HAP-1 (cell line): ENCODE data around the gene PLD1.

Source experiments
- DNase-seq, 2 experiments: peaks; one replicate each; pipeline ENCODE4 v3.0.0-alpha.2; 2016 to 2020; ENCODE audit warnings: low spot score in 2 of 2
- H3K27me3 ChIP-seq: fragments of 250-450 bp; sonication (Bioruptor Pico); 2 replicates; pipeline ENCODE4 v1.5.1; 2020; ENCODE audit warnings: low read depth, mild to moderate bottlenecking, moderate library complexity
- H3K36me3 ChIP-seq: fragments of 250-450 bp; sonication (Bioruptor Pico); replicated peaks from 2 replicates; pipeline ENCODE4 v1.5.1; 2020; ENCODE audit warnings: mild to moderate bottlenecking
- H3K4me1 ChIP-seq: fragments of 250-450 bp; sonication (Bioruptor Pico); 2 replicates; pipeline ENCODE4 v1.5.1; 2020; ENCODE audit warnings: mild to moderate bottlenecking
- H3K4me3 ChIP-seq: fragments of 250-450 bp; sonication (Bioruptor Pico); 2 replicates; pipeline ENCODE4 v1.5.1; 2020; ENCODE audit warnings: mild to moderate bottlenecking, moderate library complexity
- H3K9me3 ChIP-seq: fragments of 250-450 bp; sonication (Bioruptor Pico); 2 replicates; pipeline ENCODE4 v1.5.1; 2020; ENCODE audit warnings: mild to moderate bottlenecking, moderate library complexity
- in situ Hi-C: fragments of 300-500 bp; cut with MboI; formaldehyde crosslinking; loops from 3 replicates; pipeline ENCODE4 v1.14.3; 2020; ENCODE audit warnings: low sequenced_read_pairs, inconsistent platforms, mixed read lengths

PLD1 gene

GRCh38 chr3:171776839-171777583 lies 33.3 kb downstream of the PLD1 start:
- no peak for DNase-seq
- Histone ChIP-seq H3K4me3 (no peak overlapping the region), H3K36me3 (no peaks in the 10 kb centered on the region), H3K27me3 (no peaks in the 10 kb centered on the region), H3K4me1 (no peaks in the 10 kb centered on the region), H3K9me3 (no peaks in the 10 kb centered on the region)
- in situ Hi-C loops: no loop called here

DNA sequence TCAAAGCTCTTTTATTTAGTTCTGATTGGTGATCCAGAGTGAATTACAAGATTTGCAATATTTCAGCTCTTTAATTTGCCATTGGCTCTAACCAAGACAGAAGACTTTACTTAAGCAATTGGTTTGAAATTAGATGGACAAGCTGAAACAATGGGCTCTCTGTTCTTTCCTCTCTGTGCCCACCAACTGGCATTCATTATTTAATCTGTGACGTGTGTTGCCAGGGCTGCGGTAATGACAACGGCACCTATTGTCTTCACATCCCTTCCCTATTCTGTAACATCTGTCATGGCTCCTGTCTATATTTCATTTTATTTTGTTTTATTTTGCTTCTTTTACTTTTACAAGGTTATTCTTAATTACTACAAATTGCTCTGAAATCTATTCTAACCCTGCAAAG lies 33.9 kb downstream of the PLD1 start:
- no peaks in the 10 kb centered on the region for H3K4me1 ChIP-seq
- in situ Hi-C loops: no loop called here
- no peaks in the 10 kb centered on the region for H3K36me3 ChIP-seq
- H3K27me3 ChIP-seq: no peaks in the 10 kb centered on the region
- DNase-seq: no peak
- H3K4me3 ChIP-seq: no peak overlapping the region
- H3K9me3 ChIP-seq: no peaks in the 10 kb centered on the region

DNA sequence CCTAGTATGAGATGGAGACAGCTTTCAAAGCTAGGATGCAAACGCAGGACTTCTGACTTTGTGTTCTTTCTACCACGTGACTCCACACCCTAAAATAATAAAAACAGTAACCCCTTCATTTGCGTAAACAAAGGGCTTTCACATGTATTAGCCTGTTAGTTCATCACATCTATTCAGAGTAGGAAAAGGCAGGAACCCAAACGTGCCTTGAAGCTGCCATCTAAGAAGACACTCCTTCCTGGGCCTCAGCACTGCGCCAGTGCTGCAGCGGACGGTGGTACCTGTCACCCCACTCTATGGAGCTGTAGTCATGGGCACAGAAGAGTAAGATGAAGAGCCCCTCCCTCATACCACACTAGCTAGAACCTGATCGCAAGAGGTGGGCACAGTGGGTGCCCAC lies 34.3 kb downstream of the PLD1 start:
- H3K27me3 ChIP-seq: no peaks in the 10 kb centered on the region
- no peaks in the 10 kb centered on the region for H3K4me1 ChIP-seq
- in situ Hi-C loops: no loop called here
- no peak for DNase-seq
- no peaks in the 10 kb centered on the region for H3K9me3 ChIP-seq
- H3K4me3 ChIP-seq: no peak overlapping the region
- no peaks in the 10 kb centered on the region for H3K36me3 ChIP-seq

GRCh38 chr3:171774521-171774920 lies 35.8 kb downstream of the PLD1 start:
- H3K9me3 ChIP-seq: no peaks in the 10 kb centered on the region
- no peak for DNase-seq
- no peaks in the 10 kb centered on the region for H3K36me3 ChIP-seq
- in situ Hi-C loops: no loop called here
- H3K4me1 ChIP-seq: no peaks in the 10 kb centered on the region
- H3K27me3 ChIP-seq: no peaks in the 10 kb centered on the region
- H3K4me3 ChIP-seq: no peak overlapping the region

GRCh38 chr3:171772427-171773056 lies 37.7 kb downstream of the PLD1 start:
- peak; percentile 56 to 70 for DNase-seq
- Histone ChIP-seq H3K4me1 (no peaks in the 10 kb centered on the region), H3K9me3 (no peaks in the 10 kb centered on the region), H3K36me3 (no peaks in the 10 kb centered on the region), H3K4me3 (no peak overlapping the region), H3K27me3 (no peaks in the 10 kb centered on the region)
- in situ Hi-C loops: no loop called here

DNA sequence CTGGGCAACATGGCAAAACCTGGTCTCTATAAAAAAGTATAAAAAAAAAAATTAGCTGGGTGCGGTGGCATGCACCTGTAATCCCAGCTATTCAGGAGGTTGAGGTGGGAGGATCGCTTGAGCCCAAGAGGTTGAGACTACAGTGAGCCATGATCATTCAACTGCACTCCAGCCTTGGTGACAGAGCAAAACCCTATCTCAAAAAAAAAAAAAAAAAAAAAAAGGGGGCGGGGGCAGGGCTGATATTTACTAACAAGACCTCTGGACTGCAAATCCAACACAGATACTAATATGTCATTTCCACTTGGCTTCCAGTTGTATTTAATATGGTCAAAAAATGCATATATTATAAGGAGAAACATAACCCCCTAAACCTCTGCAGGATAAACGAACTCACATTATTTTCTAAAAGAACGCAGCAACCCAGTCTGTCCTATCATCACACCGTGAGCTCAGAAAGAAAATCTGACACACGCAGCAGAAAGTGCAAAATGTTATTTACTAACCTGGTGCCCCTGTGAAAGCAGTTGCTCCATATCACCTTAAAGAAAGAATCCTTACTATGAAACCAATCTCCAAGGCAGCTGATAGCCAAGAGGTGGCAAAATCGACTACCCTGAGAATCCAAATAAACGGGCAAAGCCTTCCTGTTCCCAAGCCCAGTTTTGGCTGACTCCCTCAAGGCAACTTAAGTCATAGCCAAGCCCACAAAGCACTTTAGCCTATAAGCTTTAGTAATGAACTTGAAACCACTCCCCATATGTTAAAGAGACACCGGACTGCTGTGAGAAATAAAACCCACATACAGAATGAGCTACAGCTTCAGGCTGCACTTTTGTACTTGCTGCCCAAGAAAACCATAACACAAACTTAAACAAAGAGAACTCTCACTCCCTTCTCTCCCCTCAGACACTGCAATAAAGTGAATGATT lies 39.3 kb downstream of the PLD1 start:
- Histone ChIP-seq H3K4me1 (no peaks in the 10 kb centered on the region), H3K9me3 (no peaks in the 10 kb centered on the region), H3K4me3 (no peak overlapping the region), H3K36me3 (no peaks in the 10 kb centered on the region), H3K27me3 (no peaks in the 10 kb centered on the region)
- in situ Hi-C loops: no loop called here
- DNase-seq: peak; percentile 22 to 51

- in situ Hi-C loops: no loop called here
- no peak for DNase-seq
- Histone ChIP-seq H3K27me3 (peaks cover 3% of the 10 kb centered on the region; the same call in 1 of the 2 replicates), H3K9me3 (no peaks in the 10 kb centered on the region), H3K36me3 (no peaks in the 10 kb centered on the region), H3K4me3 (no peak overlapping the region), H3K4me1 (no peaks in the 10 kb centered on the region)
Observed at GRCh38 chr3:171769461-171769860, 40.8 kb downstream of the PLD1 start.

DNA sequence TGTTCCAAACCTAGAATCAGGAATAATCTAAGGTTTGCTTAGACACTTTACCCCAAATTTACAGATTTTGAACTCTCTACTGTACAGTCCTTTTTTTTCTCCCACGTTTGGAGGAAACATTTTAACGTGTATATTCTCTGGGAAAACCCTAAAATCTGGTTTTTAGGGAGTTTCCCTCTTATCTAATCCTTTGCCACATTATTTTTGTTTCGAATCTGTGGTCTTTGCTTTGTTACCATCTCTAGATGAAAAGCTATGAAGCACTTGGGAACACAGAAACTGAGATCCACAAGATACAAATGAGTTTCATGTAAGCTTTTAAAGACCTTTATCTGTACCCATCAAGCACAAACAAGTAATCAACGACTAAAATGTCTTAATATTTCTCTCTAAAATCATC lies 41.3 kb downstream of the PLD1 start:
- DNase-seq: no peak
- Histone ChIP-seq H3K4me1 (no peaks in the 10 kb centered on the region), H3K36me3 (no peaks in the 10 kb centered on the region), H3K9me3 (no peaks in the 10 kb centered on the region), H3K4me3 (no peak overlapping the region), H3K27me3 (peaks cover 3% of the 10 kb centered on the region; the same call in 1 of the 2 replicates)
- in situ Hi-C loops: no loop called here

- in situ Hi-C loops: no loop called here
Observed at GRCh38 chr3:171768281-171768900, 41.9 kb downstream of the PLD1 start.

DNA sequence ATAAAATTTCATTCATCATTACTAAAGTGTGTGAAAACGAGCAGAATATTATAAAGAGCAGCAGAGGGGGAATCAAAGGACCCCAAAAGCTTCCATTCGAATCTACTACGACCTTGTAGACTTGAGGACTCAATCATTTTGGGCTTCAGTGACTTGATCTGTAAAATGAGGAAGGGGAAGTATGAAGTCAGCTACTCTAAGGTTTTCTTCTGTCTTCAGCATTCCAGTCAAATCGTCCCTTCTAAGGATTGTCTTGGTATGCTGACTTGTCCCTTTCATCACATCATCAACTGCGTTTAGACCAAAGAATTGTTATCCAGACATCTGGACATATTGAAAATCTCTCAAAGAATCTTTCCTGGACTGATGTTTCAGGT lies 44.8 kb downstream of the PLD1 start:
- H3K4me1 ChIP-seq: no peaks in the 10 kb centered on the region
- H3K36me3 ChIP-seq: no peaks in the 10 kb centered on the region
- no peaks in the 10 kb centered on the region for H3K9me3 ChIP-seq
- H3K4me3 ChIP-seq: no peak overlapping the region
- in situ Hi-C loops: no loop called here
- DNase-seq: no peak
- H3K27me3 ChIP-seq: peaks cover 3% of the 10 kb centered on the region; the same call in 1 of the 2 replicates

More at GRCh38 chr3:171768281-171768900, 41.9 kb downstream of the PLD1 start:
- no peaks in the 10 kb centered on the region for H3K9me3 ChIP-seq
- H3K4me3 ChIP-seq: no peak overlapping the region
- H3K27me3 ChIP-seq: peaks cover 3% of the 10 kb centered on the region; the same call in 1 of the 2 replicates
- no peaks in the 10 kb centered on the region for H3K4me1 ChIP-seq
- H3K36me3 ChIP-seq: no peaks in the 10 kb centered on the region
- no peak for DNase-seq

DNA sequence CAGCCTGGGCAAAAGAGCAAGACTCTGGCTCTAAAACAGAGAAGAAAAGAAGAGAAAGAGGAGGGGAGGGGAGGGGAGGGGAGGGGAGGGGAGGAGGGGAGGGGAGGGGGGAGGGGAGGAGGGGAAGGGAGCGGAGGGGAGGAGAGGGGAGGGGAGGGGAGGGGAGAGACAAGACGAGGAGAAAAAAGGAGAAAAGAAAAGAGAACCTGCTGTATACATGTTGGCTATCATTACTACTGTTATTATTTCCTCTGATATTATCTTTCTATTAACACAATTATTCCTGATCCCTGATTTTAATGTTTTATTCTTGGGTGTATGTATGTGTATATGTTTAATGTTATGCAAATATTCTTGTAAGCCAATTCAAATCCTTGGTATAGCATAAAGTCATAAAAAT lies 46.9 kb downstream of the PLD1 start:
- in situ Hi-C loops: no loop called here
- no peak for DNase-seq

DNA sequence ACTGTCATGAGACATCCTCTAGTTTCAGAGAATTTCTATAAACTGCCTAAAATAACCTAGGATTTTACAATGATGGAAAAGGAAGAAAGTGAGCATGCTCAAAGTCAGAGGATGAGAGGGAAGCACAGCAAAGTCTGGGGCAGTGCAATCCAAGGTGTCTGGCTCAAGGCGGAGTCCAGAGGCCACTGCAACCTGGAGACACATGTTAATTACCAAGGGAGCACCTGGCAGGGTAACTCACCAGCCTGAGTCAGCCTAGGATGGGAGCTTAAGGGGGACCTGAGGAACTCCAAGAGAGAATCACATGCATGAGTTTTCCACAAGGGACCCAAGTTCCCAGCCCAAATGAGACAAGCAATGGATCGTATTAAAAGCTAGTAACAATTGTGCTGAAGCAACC lies 49.8 kb downstream of the PLD1 start:
- no peak overlapping the region for H3K4me3 ChIP-seq
- no peaks in the 10 kb centered on the region for H3K9me3 ChIP-seq
- H3K4me1 ChIP-seq: no peaks in the 10 kb centered on the region
- no peaks in the 10 kb centered on the region for H3K36me3 ChIP-seq
- no peak for DNase-seq
- peaks cover 20% of the 10 kb centered on the region for H3K27me3 ChIP-seq
- in situ Hi-C loops: no loop called here

More for the DNA sequence above, 46.9 kb downstream of the PLD1 start:
- H3K36me3 ChIP-seq: no peaks in the 10 kb centered on the region
- no peak overlapping the region for H3K4me3 ChIP-seq
- H3K9me3 ChIP-seq: no peaks in the 10 kb centered on the region
- H3K27me3 ChIP-seq: peaks cover 3% of the 10 kb centered on the region; the same call in 1 of the 2 replicates
- no peaks in the 10 kb centered on the region for H3K4me1 ChIP-seq

GRCh38 chr3:171758109-171758508 lies 52.2 kb downstream of the PLD1 start:
- in situ Hi-C loops: no loop called here
- H3K4me1 ChIP-seq: no peaks in the 10 kb centered on the region
- H3K4me3 ChIP-seq: no peak overlapping the region
- peaks cover 34% of the 10 kb centered on the region for H3K27me3 ChIP-seq
- DNase-seq: no peak
- H3K36me3 ChIP-seq: no peaks in the 10 kb centered on the region
- no peaks in the 10 kb centered on the region for H3K9me3 ChIP-seq
